HG02884 (cell line): ENCODE results near the gene PYCR2.
"Not testable (repeated sequence)": the region's sequence is repeated elsewhere in the genome, so short reads cannot be mapped to it uniquely, and the experiment has no call there.

ENCODE experiments used
- ATAC-seq: cut with Tn5 transposase; IDR thresholded peaks from one replicate; pipeline ENCODE4 v1.9.1; 2021; ENCODE audit warnings: mild to moderate bottlenecking, moderate library complexity; ENCODE audit not compliant: unreplicated experiment

PYCR2 gene

DNA sequence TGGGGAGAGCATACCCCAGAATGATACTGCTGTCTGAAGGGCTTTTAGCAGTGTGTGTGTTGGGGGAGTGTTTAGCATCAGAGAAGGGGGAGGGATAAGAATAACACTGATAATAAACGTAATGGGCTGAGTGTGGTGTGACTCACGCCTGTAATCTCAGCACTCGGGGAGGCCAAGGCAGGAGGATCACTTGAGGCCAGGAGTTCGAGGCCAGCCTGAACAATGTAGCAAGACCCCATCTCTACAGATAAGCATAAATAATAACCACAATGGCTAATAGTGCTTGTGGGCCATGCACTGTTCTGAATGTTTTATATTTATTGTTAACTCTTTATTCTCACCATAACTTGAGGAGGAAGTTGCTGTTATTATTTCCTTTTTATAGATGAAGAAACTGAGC is 19.5 kb upstream of the PYCR2 start:
- no peak for ATAC-seq

DNA sequence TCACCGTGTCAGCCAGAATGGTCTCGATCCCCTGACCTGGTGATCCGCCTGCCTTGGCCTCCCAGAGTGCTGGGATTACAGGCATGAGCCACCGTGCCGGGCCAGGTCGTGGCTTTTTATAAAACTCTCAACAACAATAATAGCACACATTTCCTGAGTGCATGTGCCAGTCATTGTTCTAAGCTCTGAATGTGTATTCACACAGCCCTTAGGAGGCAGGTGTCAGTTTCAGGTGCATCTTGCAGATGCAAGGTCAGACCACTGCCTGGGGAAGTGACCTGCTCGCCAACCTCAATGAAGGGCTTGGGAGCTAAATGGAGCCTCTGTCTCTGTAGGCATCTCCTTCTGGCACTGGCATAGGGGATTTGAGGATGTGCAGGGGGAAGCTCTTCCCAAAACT is 18.5 kb upstream of the PYCR2 start:
- peak; percentile 70 for ATAC-seq

DNA sequence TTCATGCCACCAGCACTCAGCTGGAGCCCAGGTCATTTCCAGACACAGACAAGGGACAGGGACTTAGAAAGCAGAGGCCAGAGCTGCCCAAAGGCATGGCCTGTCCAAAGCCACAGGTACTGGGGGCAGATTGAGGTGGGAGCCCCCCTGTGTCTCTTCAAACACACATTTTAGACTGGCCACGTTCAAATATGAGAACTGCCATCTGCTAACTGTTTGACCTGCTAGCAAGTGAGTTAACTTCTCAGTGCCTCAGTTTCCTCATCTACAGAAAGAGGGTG is 17.8 kb upstream of the PYCR2 start:
- no peak for ATAC-seq

- no peak for ATAC-seq
Observed at GRCh38 chr1:225941187-225941941, 17.3 kb upstream of the PYCR2 start, which contains the start of gene LEFTY2. TSS of gene LEFTY2 (minus strand) at chr1:225941220. CDS start at chr1:225941140, 80 bp downstream.

- no peak for ATAC-seq
Observed at GRCh38 chr1:225940385-225941151, 16.5 kb upstream of the PYCR2 start.

DNA sequence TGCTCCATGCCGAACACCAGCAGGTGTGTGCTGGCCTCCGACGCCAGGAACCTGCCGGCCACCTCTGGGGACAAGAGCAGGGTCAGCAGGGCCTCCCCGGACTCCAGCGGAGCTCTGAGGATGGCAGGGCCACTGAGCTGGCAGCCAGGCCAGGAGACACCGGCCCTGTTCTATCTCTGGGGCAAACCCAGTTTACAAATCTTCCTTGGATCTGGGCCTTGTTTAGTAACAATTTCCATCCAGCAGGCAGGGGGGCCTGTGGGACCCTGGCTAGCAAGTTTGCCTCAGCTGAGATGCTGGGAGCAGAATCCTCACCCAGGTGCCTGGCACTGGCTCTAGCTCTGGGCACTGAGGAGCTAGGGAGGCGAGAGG is 15.9 kb upstream of the PYCR2 start:
- ATAC-seq = not testable (repeated sequence)

DNA sequence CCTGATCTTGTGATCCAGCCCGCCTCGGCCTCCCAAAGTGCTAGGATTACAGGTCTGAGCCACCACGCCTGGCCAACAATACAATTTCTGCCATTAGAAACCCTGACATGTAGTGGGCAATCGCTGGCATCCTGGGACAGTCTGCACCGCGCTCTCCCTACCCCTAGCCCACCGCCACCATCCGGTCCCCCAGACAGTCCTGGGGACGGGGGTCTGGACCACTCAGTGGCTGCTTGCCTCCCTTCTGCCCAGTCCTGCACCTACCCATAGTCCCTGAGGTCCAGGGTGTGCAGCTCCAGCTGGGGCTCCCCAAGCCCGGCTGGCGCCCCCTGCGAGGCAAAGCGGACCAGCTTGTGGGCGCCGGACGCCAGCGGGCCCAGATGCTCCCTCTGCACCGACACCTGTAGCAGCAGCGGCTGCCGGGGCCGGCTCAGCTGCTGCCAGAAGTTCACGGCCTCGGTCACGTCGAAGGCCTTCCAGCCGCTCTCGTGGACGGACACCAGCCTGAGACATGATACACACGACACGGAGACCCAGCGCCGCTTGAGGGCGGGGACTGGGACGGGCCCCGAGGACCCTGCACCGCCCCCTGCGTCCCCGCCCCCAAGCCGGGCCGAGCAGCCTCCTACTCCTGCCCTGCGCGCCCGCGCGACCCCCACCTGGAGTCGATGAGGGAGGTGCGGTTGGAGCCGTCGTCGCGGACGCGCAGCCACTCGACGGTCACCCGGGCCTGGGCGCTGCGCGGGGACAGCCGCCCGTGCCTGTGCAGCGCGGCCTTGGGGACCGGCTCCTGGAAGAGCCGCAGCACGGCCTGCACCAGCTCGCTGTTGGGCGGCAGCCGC is 15.3 kb upstream of the PYCR2 start:
- not testable (repeated sequence) for ATAC-seq

GRCh38 chr1:225937048-225937968 is 13.3 kb upstream of the PYCR2 start:
- no peak for ATAC-seq

GRCh38 chr1:225936523-225936922 is 12.5 kb upstream of the PYCR2 start:
- ATAC-seq = no peak

- not testable (repeated sequence) for ATAC-seq
Observed at GRCh38 chr1:225936086-225936485, 12.0 kb upstream of the PYCR2 start.

DNA sequence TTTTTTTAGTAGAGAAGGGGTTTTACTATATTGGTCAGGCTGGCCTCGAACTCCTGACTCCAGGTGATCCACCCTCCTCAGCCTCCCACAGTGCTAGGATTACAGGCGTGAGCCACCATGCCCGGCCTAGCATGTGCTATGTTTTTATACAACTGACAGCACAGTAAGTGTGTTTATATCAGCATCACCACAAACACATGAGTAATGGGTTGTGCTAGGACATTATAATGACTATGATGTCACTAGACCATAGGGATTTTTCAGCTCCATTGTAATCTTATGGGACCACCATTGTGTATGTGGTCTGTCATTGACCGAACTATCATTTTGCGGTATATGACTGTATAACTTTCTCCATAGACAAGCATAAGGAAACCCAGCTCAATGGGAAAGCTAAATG is 10.7 kb upstream of the PYCR2 start:
- ATAC-seq = no peak

GRCh38 chr1:225933072-225933471 is 9.0 kb upstream of the PYCR2 start:
- ATAC-seq = no peak

- no peak for ATAC-seq
Observed at GRCh38 chr1:225931270-225932136, 7.5 kb upstream of the PYCR2 start.

- no peak for ATAC-seq
Observed at GRCh38 chr1:225930566-225930965, 6.5 kb upstream of the PYCR2 start.

GRCh38 chr1:225929462-225929861 is 5.4 kb upstream of the PYCR2 start:
- not testable (repeated sequence) for ATAC-seq

- no peak for ATAC-seq
Observed at GRCh38 chr1:225928186-225929175, 4.4 kb upstream of the PYCR2 start.

- no peak for ATAC-seq
Observed at GRCh38 chr1:225926551-225927113, 2.6 kb upstream of the PYCR2 start.

GRCh38 chr1:225923381-225923691 is 714 bp downstream of the PYCR2 start:
- ATAC-seq = no peak
